HG03575 (cell line): Measurements from ENCODE around the gene CCSER1.

Experiments
- ATAC-seq: cut with Tn5 transposase; IDR thresholded peaks from one replicate; pipeline ENCODE4 v1.9.1; 2021; ENCODE audit not compliant: unreplicated experiment, insufficient number of reproducible peaks, low FRiP score; ENCODE audit errors: extremely low read depth

Gene CCSER1

GRCh38 chr4:90486346-90486745 lies 359.2 kb downstream of the CCSER1 start:
- ATAC-seq: no peak

GRCh38 chr4:90495211-90495610 lies 368.0 kb downstream of the CCSER1 start:
- ATAC-seq: no peak

- no peak for ATAC-seq
Measured at GRCh38 chr4:90495936-90496335, 368.7 kb downstream of the CCSER1 start.

- ATAC-seq: no peak
Measured at GRCh38 chr4:90498175-90498574, 371.0 kb downstream of the CCSER1 start.

GRCh38 chr4:90503677-90504076 lies 376.5 kb downstream of the CCSER1 start:
- ATAC-seq: no peak

GRCh38 chr4:90515191-90515590 lies 388.0 kb downstream of the CCSER1 start:
- no peak for ATAC-seq

GRCh38 chr4:90528551-90528950 lies 401.4 kb downstream of the CCSER1 start:
- no peak for ATAC-seq

- ATAC-seq: no peak
Measured at GRCh38 chr4:90536408-90536807, 409.2 kb downstream of the CCSER1 start.

GRCh38 chr4:90537491-90537890 lies 410.3 kb downstream of the CCSER1 start:
- ATAC-seq: no peak

GRCh38 chr4:90540536-90540935 lies 413.3 kb downstream of the CCSER1 start:
- no peak for ATAC-seq

- ATAC-seq: no peak
Measured at GRCh38 chr4:90542216-90542615, 415.0 kb downstream of the CCSER1 start.

GRCh38 chr4:90543419-90544170 lies 416.4 kb downstream of the CCSER1 start:
- ATAC-seq: no peak

- ATAC-seq: no peak
Measured at GRCh38 chr4:90544532-90545045, 417.4 kb downstream of the CCSER1 start.

- no peak for ATAC-seq
Measured at GRCh38 chr4:90545380-90545779, 418.2 kb downstream of the CCSER1 start.

- no peak for ATAC-seq
Measured at GRCh38 chr4:90546114-90546513, 418.9 kb downstream of the CCSER1 start.

- ATAC-seq: no peak
Measured at GRCh38 chr4:90570615-90571014, 443.4 kb downstream of the CCSER1 start.

- no peak for ATAC-seq
Measured at GRCh38 chr4:90572996-90573395, 445.8 kb downstream of the CCSER1 start.

GRCh38 chr4:90575371-90575770 lies 448.2 kb downstream of the CCSER1 start:
- no peak for ATAC-seq

- ATAC-seq: no peak
Measured at GRCh38 chr4:90580326-90580725, 453.1 kb downstream of the CCSER1 start.

- ATAC-seq: no peak
Measured at GRCh38 chr4:90582087-90582486, 454.9 kb downstream of the CCSER1 start.

- no peak for ATAC-seq
Measured at GRCh38 chr4:90584051-90584450, 456.9 kb downstream of the CCSER1 start.
